ENCODE data around the gene MAMDC4.

- TF ChIP-seq, protein P1, sequence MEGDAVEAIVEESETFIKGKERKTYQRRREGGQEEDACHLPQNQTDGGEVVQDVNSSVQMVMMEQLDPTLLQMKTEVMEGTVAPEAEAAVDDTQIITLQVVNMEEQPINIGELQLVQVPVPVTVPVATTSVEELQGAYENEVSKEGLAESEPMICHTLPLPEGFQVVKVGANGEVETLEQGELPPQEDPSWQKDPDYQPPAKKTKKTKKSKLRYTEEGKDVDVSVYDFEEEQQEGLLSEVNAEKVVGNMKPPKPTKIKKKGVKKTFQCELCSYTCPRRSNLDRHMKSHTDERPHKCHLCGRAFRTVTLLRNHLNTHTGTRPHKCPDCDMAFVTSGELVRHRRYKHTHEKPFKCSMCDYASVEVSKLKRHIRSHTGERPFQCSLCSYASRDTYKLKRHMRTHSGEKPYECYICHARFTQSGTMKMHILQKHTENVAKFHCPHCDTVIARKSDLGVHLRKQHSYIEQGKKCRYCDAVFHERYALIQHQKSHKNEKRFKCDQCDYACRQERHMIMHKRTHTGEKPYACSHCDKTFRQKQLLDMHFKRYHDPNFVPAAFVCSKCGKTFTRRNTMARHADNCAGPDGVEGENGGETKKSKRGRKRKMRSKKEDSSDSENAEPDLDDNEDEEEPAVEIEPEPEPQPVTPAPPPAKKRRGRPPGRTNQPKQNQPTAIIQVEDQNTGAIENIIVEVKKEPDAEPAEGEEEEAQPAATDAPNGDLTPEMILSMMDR (IDR thresholded peaks at IDR 0.05; ENCODE audit: insufficient read depth, low read depth, low read length): no peak
- TF ChIP-seq EZH2 (IDR thresholded peaks at IDR 0.05; ENCODE audit: insufficient read depth, low read length): no peak
Observed at GRCh38 chr9:136827794-136828473, 24.2 kb upstream of the MAMDC4 start.
